OCI-LY7 (cell line): ENCODE data around the gene PTPRN. TPM values are rescaled to one million over a fixed set of nuclear protein-coding genes. Genes with fewer than 3 reads are reported as not detected.

ENCODE experiments used
- BruUV-seq: library from RNA; stranded (reverse); fragments of 400-500 nt; replicated peaks from 2 replicates; lab custom pipeline; 2021; lab: Mats Ljungman, UMichigan
- CTCF ChIA-PET: fragments of 300-600 bp; sonication (Branson Sonifier 250); formaldehyde crosslinking; loops from one replicate; lab custom pipeline; 2022; ENCODE audit warnings: antibody characterized with exemption; ENCODE audit not compliant: unreplicated experiment; lab: Charles Lee
- POLR2A ChIA-PET: fragments of 300-600 bp; sonication (Branson Sonifier 250); formaldehyde crosslinking; loops from one replicate; lab custom pipeline; 2022; ENCODE audit warnings: antibody characterized with exemption; lab: Charles Lee
- DNase-seq: peaks from one replicate; pipeline ENCODE4 v3.0.0-alpha.2; 2015; ENCODE audit warnings: low spot score
- H2AFZ ChIP-seq: fragments of 200-600 bp; sonication (generic), shearing (Covaris generic); 2 replicates; pipeline ENCODE4 v1.6.1; 2014; ENCODE audit warnings: mild to moderate bottlenecking, antibody characterized with exemption, low read length, moderate library complexity
- H3K27ac ChIP-seq: fragments of 200-600 bp; sonication (generic); 2 replicates; pipeline ENCODE4 v1.5.1; 2014; ENCODE audit warnings: mixed run types, low read depth, mild to moderate bottlenecking, moderate library complexity, low read length, inconsistent platforms; ENCODE audit not compliant: poor library complexity, severe bottlenecking
- H3K36me3 ChIP-seq: fragments of 200-600 bp; sonication (generic); 2 replicates; pipeline ENCODE4 v1.6.1; 2014; ENCODE audit warnings: mild to moderate bottlenecking, antibody characterized with exemption, low read length, moderate library complexity, mixed read lengths; ENCODE audit not compliant: insufficient read depth
- H3K4me1 ChIP-seq: fragments of 200-600 bp; sonication (generic); 2 replicates; pipeline ENCODE4 v1.5.1; 2014; ENCODE audit warnings: mild to moderate bottlenecking, low read length; ENCODE audit not compliant: insufficient read depth, poor library complexity, severe bottlenecking
- H3K4me2 ChIP-seq: fragments of 200-600 bp; sonication (generic); 2 replicates; pipeline ENCODE4 v1.6.1; 2014; ENCODE audit warnings: mild to moderate bottlenecking, low read length
- H3K4me3 ChIP-seq: fragments of 200-600 bp; sonication (generic); 2 replicates; pipeline ENCODE4 v1.5.1; 2014; ENCODE audit warnings: mild to moderate bottlenecking, low read depth, low read length; ENCODE audit not compliant: poor library complexity, severe bottlenecking
- H3K79me2 ChIP-seq: fragments of 200-600 bp; sonication (generic); 2 replicates; pipeline ENCODE4 v1.6.1; 2016; ENCODE audit warnings: low read depth, mild to moderate bottlenecking, low read length, moderate library complexity, mixed read lengths; ENCODE audit not compliant: insufficient read depth
- H3K9me2 ChIP-seq: fragments of 200-600 bp; sonication (generic); 2 replicates; pipeline ENCODE4 v1.6.1; 2016; ENCODE audit warnings: mild to moderate bottlenecking, low read length, mixed read lengths; ENCODE audit not compliant: insufficient read depth
- H3K9me3 ChIP-seq: fragments of 200-600 bp; sonication (generic); 2 replicates; pipeline ENCODE4 v1.6.1; 2014; ENCODE audit warnings: mild to moderate bottlenecking, mixed run types, low read length, mixed read lengths
- H4K20me1 ChIP-seq: fragments of 200-600 bp; sonication (generic); 2 replicates; pipeline ENCODE4 v1.6.1; 2014; ENCODE audit warnings: mild to moderate bottlenecking, antibody characterized with exemption, low read length, moderate library complexity, mixed read lengths; ENCODE audit not compliant: insufficient read depth
- EZH2phosphoT487 ChIP-seq: fragments of 200-600 bp; sonication (generic); IDR thresholded peaks from 2 replicates; pipeline ENCODE4 v1.6.1; 2018; ENCODE audit warnings: low read depth, borderline replicate concordance, mild to moderate bottlenecking, mixed run types, antibody characterized with exemption, low read length, moderate library complexity, mixed read lengths
- intact Hi-C: fragments of 100-400 bp; cut with micrococcal nuclease; formaldehyde crosslinking; loops from one replicate; pipeline ENCODE4 v1.10.0; 2022; ENCODE audit not compliant: unreplicated experiment
- total RNA-seq, 2 experiments: library from RNA; depleted of rRNA in 1 of 2; stranded (reverse); fragments of >200 nt in 1 of 2; shearing (Covaris generic) in 1 of 2; gene quantifications; 2 replicates each; pipeline ENCODE4 v1.2.3, GENCODE V29; 2014 to 2022
- TF ChIP-seq, protein P1 (sequence below): fragments of 200-600 bp; sonication (generic); conservative IDR thresholded peaks from 2 replicates; pipeline ENCODE4 v1.5.1; 2014; ENCODE audit warnings: mild to moderate bottlenecking, antibody characterized with exemption, low read length, moderate library complexity, mixed read lengths

PTPRN gene
- total RNA-seq, 2 experiments from 2014 or later, result not detected

DNA sequence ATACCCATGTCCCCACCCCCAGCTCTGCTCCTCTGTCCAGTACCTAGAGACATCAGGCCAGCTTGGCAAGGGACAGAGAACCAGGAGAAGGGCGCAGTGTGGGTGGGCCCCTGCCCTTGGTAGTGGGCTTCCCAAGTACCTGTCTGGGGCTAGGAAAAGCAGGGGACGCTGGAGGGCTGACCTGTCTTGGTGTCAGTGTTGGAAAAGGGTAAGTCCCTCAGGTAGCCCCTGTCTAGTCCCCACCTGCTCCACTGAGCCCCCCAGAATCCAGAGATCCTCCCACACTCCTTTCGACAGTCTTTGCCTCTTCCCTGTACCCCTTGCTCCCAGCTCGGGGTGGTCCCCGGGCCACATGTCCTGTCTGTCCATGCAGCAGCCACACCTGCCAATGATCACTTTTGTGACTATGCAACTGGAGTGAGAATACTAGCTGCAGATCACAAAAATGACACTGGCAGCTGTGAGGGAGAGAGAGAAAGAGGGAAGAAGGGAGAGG lies 15.4 kb downstream of the PTPRN start:
- Histone ChIP-seq H3K4me1 (peaks cover 21% of the 10 kb centered on the region), H3K4me2 (no peak overlapping the region; the same call in 1 of the 2 replicates), H3K27ac (no peak overlapping the region), H3K4me3 (no peak overlapping the region), H3K36me3 (no peaks in the 10 kb centered on the region), H2AFZ (no peak overlapping the region; the same call in 1 of the 2 replicates), H4K20me1 (no peaks in the 10 kb centered on the region), H3K79me2 (no peaks in the 10 kb centered on the region), H3K9me3 (no peaks in the 10 kb centered on the region), H3K9me2 (no peaks in the 10 kb centered on the region)
- TF ChIP-seq, protein P1, sequence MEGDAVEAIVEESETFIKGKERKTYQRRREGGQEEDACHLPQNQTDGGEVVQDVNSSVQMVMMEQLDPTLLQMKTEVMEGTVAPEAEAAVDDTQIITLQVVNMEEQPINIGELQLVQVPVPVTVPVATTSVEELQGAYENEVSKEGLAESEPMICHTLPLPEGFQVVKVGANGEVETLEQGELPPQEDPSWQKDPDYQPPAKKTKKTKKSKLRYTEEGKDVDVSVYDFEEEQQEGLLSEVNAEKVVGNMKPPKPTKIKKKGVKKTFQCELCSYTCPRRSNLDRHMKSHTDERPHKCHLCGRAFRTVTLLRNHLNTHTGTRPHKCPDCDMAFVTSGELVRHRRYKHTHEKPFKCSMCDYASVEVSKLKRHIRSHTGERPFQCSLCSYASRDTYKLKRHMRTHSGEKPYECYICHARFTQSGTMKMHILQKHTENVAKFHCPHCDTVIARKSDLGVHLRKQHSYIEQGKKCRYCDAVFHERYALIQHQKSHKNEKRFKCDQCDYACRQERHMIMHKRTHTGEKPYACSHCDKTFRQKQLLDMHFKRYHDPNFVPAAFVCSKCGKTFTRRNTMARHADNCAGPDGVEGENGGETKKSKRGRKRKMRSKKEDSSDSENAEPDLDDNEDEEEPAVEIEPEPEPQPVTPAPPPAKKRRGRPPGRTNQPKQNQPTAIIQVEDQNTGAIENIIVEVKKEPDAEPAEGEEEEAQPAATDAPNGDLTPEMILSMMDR, result no peak
- TF ChIP-seq EZH2phosphoT487, result no peak
- DNase-seq, result no peak
- CTCF ChIA-PET, result no interaction called here
- intact Hi-C loops, result loop anchor here (2.0 kb wide), 2 partner anchors 117 to 235 kb away; partner anchors contain the start of gene CNPPD1
- POLR2A ChIA-PET, result interaction anchor here (1.0 to 3.2 kb wide), 4 partner anchors 13 to 400 kb away, joined by 3 to 13 read pairs (median 10); no protein-coding TSS in a partner anchor
- BruUV-seq, result no TSS peak

GRCh38 chr2:219292616-219293015 lies 16.6 kb downstream of the PTPRN start:
- TF ChIP-seq EZH2phosphoT487, result no peak
- TF ChIP-seq, protein P1, result no peak
- Histone ChIP-seq H3K9me3 (no peaks in the 10 kb centered on the region), H3K36me3 (no peaks in the 10 kb centered on the region), H2AFZ (no peak overlapping the region), H3K27ac (no peak overlapping the region), H3K4me3 (no peak overlapping the region), H3K9me2 (no peaks in the 10 kb centered on the region), H3K4me1 (peaks cover 21% of the 10 kb centered on the region), H4K20me1 (no peaks in the 10 kb centered on the region), H3K4me2 (no peak overlapping the region), H3K79me2 (no peaks in the 10 kb centered on the region)
- ChIA-PET POLR2A (interaction anchor here (0.9 to 1.4 kb wide), 2 partner anchors 15 to 87 kb away, joined by 3 to 6 read pairs; no protein-coding TSS in a partner anchor), CTCF (interaction anchor here (1.5 kb wide), 1 partner anchor 16 kb away, joined by 4 read pairs; no protein-coding TSS in a partner anchor)
- no TSS peak for BruUV-seq
- DNase-seq, result no peak
- intact Hi-C loops, result no loop called here

GRCh38 chr2:219291910-219292490 lies 17.2 kb downstream of the PTPRN start:
- intact Hi-C loops, result no loop called here
- H3K4me2 ChIP-seq, result no peak overlapping the region
- ChIA-PET POLR2A (interaction anchor here (0.8 to 1.3 kb wide), 3 partner anchors 11 to 86 kb away, joined by 3 to 5 read pairs (median 4); partner anchors contain the start of genes DNAJB2 and ZFAND2B), CTCF (interaction anchor here (1.2 to 1.5 kb wide), 2 partner anchors 15 to 37 kb away, joined by 3 to 4 read pairs; no protein-coding TSS in a partner anchor)
- peaks cover 21% of the 10 kb centered on the region for H3K4me1 ChIP-seq
- H3K9me3 ChIP-seq, result no peaks in the 10 kb centered on the region
- no peak overlapping the region for H2AFZ ChIP-seq
- H3K27ac ChIP-seq, result no peak overlapping the region
- no TSS peak for BruUV-seq
- no peaks in the 10 kb centered on the region for H3K9me2 ChIP-seq
- no peaks in the 10 kb centered on the region for H4K20me1 ChIP-seq
- H3K4me3 ChIP-seq, result no peak overlapping the region
- H3K79me2 ChIP-seq, result no peaks in the 10 kb centered on the region
- no peaks in the 10 kb centered on the region for H3K36me3 ChIP-seq
- TF ChIP-seq, protein P1, result no peak
- no peak for TF ChIP-seq EZH2phosphoT487
- DNase-seq, result no peak
